Sigmoid colon (tissue), 7 donors: Measurements from ENCODE around the gene ADAM10. TPM values are rescaled to one million over a fixed set of nuclear protein-coding genes. Genes with fewer than 3 reads are reported as not detected.

ENCODE experiments used
- DNase-seq: peaks from one replicate; pipeline ENCODE4 v3.0.0-alpha.2; 2019
- H3K27ac ChIP-seq, 4 donors: fragments of 200-600 bp; sonication (generic); one replicate each; pipeline ENCODE4 v1.5.1; 2016 to 2019; ENCODE audit warnings: mild to moderate bottlenecking in 1 of 4
- H3K27me3 ChIP-seq, 3 donors: fragments of 200-600 bp; sonication (generic); one replicate each; pipeline ENCODE4 v1.5.1; 2019; ENCODE audit warnings: mild to moderate bottlenecking in 1 of 3
- H3K36me3 ChIP-seq, 4 donors: fragments of 200-600 bp; sonication (generic); one replicate each; pipeline ENCODE4 v1.5.1; 2016 to 2019
- H3K4me1 ChIP-seq, 4 donors: fragments of 200-600 bp; sonication (generic); one replicate each; pipeline ENCODE4 v1.5.1; 2017 to 2019
- H3K4me3 ChIP-seq, 4 donors: fragments of 200-600 bp; sonication (generic); one replicate each; pipeline ENCODE4 v1.5.1; 2017 to 2019; ENCODE audit warnings: mild to moderate bottlenecking in 2 of 4, moderate library complexity in 1 of 4
- H3K9me3 ChIP-seq, 4 donors: fragments of 200-600 bp in 3 of 4; sonication (generic) in 3 of 4; one replicate each; pipeline versions ENCODE4 v1.5.1 to v1.6.1; 2013 to 2019
- EP300 ChIP-seq, 4 donors: sonication (generic); formaldehyde crosslinking; IDR thresholded peaks; one replicate each; pipeline ENCODE4 v1.6.1; 2017; ENCODE audit warnings: antibody characterized with exemption in 4 of 4
- POLR2A ChIP-seq, 2 donors: fragments of 450-650 bp; IDR thresholded peaks; one replicate each; pipeline ENCODE4 v1.6.1; 2016; ENCODE audit warnings: antibody characterized with exemption in 2 of 2, mild to moderate bottlenecking in 2 of 2, moderate library complexity in 2 of 2
- POLR2AphosphoS5 ChIP-seq, 4 donors: sonication (generic); formaldehyde crosslinking; IDR thresholded peaks; one replicate each; pipeline ENCODE4 v1.6.1; 2017; ENCODE audit warnings: antibody characterized with exemption in 4 of 4
- WGBS, 2 donors: extraction: QIAGEN DNeasy Blood & Tissue Kit; methylation state at CpG; one replicate each; pipeline ENCODE4 v1.1.7; 2013; 5-methylcytosine and 5-hydroxymethylcytosine counted together
- intact Hi-C: fragments of 100-400 bp; cut with DNase I; formaldehyde crosslinking; loops from one replicate; pipeline ENCODE4 v1.15.1; 2023
- polyA plus RNA-seq, 3 donors: library from polyadenylated mRNA; stranded (reverse); fragments of 200-250 nt; gene quantifications; one replicate each; pipeline ENCODE4 v1.2.3, GENCODE V29; 2013
- total RNA-seq, 4 donors: library from RNA; depleted of rRNA; stranded (reverse); fragments of >200 nt; gene quantifications; one replicate each; pipeline ENCODE4 v1.1.0, GENCODE V29; 2016
- TF ChIP-seq, protein P1 (sequence below), 4 experiments: fragments of 450-650 bp in 3 of 4; fragments of 200-600 bp in 1 of 4; IDR thresholded peaks; one replicate each; pipeline ENCODE4 v1.5.1; 2016 to 2019; ENCODE audit warnings: antibody characterized with exemption in 4 of 4, mild to moderate bottlenecking in 3 of 4, moderate library complexity in 2 of 4
- donor health status: healthy with polysubstance abuse.
- donor health status: Bipolar disorder and iron deficiency.
- donor health status: healthy.

The ADAM10 gene
- total and polyA plus RNA-seq, 7 donors: 6.6 to 70.9 (median 44.9) TPM

DNA sequence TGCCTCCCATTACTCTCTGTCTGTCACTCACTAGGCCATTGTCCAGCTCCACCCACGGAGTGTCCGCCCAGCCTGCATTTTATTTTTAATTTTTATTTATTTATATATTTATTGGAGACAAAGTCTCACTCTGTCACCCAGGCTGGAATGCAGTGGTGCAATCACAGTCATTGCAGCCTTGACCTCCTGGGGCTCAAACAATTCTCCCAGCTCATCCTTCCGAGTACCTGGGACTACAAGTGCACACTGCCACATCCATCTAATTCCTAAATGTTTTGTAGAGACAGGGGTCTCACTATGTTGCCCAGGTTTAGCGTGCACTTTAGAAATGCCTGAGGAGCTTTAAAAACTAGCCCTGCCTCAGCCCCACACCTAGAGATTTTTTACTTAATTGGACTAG lies 176.2 kb downstream of the ADAM10 start:
- H3K4me1 ChIP-seq: no peaks in the 10 kb centered on the region
- no peaks in the 10 kb centered on the region for H3K36me3 ChIP-seq
- TF ChIP-seq POLR2AphosphoS5 (IDR thresholded peaks at IDR 0.05): no peak
- TF ChIP-seq, protein P1, sequence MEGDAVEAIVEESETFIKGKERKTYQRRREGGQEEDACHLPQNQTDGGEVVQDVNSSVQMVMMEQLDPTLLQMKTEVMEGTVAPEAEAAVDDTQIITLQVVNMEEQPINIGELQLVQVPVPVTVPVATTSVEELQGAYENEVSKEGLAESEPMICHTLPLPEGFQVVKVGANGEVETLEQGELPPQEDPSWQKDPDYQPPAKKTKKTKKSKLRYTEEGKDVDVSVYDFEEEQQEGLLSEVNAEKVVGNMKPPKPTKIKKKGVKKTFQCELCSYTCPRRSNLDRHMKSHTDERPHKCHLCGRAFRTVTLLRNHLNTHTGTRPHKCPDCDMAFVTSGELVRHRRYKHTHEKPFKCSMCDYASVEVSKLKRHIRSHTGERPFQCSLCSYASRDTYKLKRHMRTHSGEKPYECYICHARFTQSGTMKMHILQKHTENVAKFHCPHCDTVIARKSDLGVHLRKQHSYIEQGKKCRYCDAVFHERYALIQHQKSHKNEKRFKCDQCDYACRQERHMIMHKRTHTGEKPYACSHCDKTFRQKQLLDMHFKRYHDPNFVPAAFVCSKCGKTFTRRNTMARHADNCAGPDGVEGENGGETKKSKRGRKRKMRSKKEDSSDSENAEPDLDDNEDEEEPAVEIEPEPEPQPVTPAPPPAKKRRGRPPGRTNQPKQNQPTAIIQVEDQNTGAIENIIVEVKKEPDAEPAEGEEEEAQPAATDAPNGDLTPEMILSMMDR (IDR thresholded peaks at IDR 0.05): no peak
- no peak for TF ChIP-seq POLR2A (IDR thresholded peaks at IDR 0.05)
- no peak for TF ChIP-seq EP300 (IDR thresholded peaks at IDR 0.05)
- intact Hi-C loops: no loop called here
- H3K27ac ChIP-seq: no peak overlapping the region
- WGBS, 2 donors: 62 to 88% methylated on average over 4 of the region's 4 CpGs
- no peak for DNase-seq
- no peak overlapping the region for H3K4me3 ChIP-seq
- no peaks in the 10 kb centered on the region for H3K9me3 ChIP-seq
- no peaks in the 10 kb centered on the region for H3K27me3 ChIP-seq

DNA sequence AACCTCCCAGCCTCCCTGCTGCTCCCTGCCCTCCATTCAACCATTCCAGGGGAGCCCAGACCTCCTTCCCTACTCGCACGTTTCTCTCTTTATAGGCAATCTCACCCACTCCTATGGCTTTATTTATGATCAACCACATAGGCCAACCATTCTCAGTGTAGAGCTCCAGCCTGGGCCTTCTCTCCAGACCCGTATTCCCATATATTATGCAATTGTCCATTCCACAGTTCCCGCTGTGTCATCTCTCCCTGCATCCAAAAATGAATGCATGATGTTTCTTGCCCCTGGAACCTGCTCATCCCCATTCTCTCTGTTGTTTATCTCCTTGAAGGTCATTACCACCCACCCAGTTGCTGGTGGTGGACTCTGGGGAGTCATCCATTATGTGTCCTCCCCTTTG lies 177.0 kb downstream of the ADAM10 start:
- no peak overlapping the region for H3K27ac ChIP-seq
- no peaks in the 10 kb centered on the region for H3K9me3 ChIP-seq
- no peaks in the 10 kb centered on the region for H3K36me3 ChIP-seq
- H3K27me3 ChIP-seq: no peaks in the 10 kb centered on the region
- TF ChIP-seq POLR2A (IDR thresholded peaks at IDR 0.05): no peak
- TF ChIP-seq, protein P1 (IDR thresholded peaks at IDR 0.05): no peak
- TF ChIP-seq EP300 (IDR thresholded peaks at IDR 0.05): no peak
- TF ChIP-seq POLR2AphosphoS5 (IDR thresholded peaks at IDR 0.05): no peak
- DNase-seq: no peak
- intact Hi-C loops: no loop called here
- WGBS, 2 donors: 84 to 97% methylated on average over 4 of the region's 4 CpGs
- no peak overlapping the region for H3K4me3 ChIP-seq
- no peaks in the 10 kb centered on the region for H3K4me1 ChIP-seq

DNA sequence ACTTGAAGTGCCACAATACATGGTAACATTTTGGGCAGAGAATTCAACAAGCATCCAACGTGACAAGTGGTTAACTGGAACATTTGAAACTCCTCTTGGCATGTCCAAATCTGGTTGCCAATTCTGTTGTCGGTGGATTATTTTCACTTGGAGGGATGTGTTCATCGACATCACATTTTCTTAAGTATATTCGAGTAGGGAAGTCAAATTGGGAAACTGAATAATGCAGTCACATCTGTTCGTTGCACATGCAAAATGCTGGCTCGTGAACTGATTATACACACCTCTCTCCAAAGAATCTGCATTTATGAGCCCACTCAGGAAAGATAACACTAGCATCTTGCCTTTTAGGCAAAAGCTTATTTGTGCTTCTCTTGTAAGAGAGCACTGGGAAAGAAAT lies 178.0 kb downstream of the ADAM10 start:
- H3K4me1 ChIP-seq: no peaks in the 10 kb centered on the region
- no peak for DNase-seq
- H3K9me3 ChIP-seq: no peaks in the 10 kb centered on the region
- intact Hi-C loops: no loop called here
- H3K27ac ChIP-seq: no peak overlapping the region
- H3K36me3 ChIP-seq: no peaks in the 10 kb centered on the region
- no peaks in the 10 kb centered on the region for H3K27me3 ChIP-seq
- 80 to 88% methylated on average over 6 of the region's 6 CpGs for WGBS, 2 donors
- TF ChIP-seq POLR2A (IDR thresholded peaks at IDR 0.05) (no peak), EP300 (IDR thresholded peaks at IDR 0.05) (no peak), POLR2AphosphoS5 (IDR thresholded peaks at IDR 0.05) (no peak)
- TF ChIP-seq, protein P1 (IDR thresholded peaks at IDR 0.05): no peak
- no peak overlapping the region for H3K4me3 ChIP-seq

DNA sequence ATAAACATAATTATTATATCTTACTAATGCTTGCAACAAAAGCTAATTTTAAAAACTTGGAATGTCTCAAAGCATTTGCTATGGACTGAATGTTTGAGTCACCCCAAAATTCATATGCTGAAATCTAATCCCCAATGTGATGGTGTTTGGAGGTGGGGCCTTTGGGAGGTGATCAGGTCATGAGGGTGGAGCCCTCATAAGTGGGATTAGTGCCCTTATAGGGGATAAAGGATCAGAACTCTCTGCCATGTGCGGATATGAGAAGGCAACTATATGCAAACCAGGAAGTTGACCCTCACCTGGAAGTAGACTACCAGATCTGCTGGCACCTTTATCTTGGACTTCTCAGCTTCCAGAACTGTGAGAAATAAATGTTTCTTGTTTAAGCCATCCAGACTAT lies 180.1 kb downstream of the ADAM10 start:
- Histone ChIP-seq H3K9me3 (no peaks in the 10 kb centered on the region), H3K27ac (no peak overlapping the region), H3K27me3 (no peaks in the 10 kb centered on the region), H3K4me1 (no peaks in the 10 kb centered on the region), H3K36me3 (no peaks in the 10 kb centered on the region), H3K4me3 (no peak overlapping the region)
- no peak for DNase-seq
- intact Hi-C loops: no loop called here
- WGBS, 2 donors: 93 to 96% methylated on average over 1 of the region's 1 CpG
- TF ChIP-seq POLR2AphosphoS5 (IDR thresholded peaks at IDR 0.05) (no peak), POLR2A (IDR thresholded peaks at IDR 0.05) (no peak), EP300 (IDR thresholded peaks at IDR 0.05) (no peak)
- TF ChIP-seq, protein P1 (IDR thresholded peaks at IDR 0.05): no peak

DNA sequence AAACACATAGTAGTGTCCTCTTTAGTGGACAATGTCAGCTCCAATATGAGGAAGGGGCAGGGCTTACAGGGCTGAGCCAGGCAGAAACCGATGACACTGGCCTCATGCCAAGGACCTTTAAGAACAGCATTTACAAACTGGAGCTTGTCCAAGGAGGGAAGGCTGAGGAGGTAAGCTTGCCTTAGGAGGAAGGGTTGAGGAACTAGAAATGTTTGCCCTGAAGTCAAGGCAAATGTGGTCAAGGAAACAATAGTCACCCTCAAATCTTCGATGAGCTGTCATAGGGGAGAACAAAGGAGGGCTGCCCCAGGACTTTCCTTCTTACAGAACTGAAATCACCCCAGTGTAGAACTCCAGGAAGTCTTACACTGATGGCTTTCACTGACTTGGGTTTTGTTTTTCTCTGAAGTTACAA lies 181.3 kb downstream of the ADAM10 start:
- H3K27ac ChIP-seq: no peak overlapping the region
- no peaks in the 10 kb centered on the region for H3K27me3 ChIP-seq
- no peaks in the 10 kb centered on the region for H3K4me1 ChIP-seq
- DNase-seq: no peak
- TF ChIP-seq POLR2A (IDR thresholded peaks at IDR 0.05): no peak
- TF ChIP-seq, protein P1 (IDR thresholded peaks at IDR 0.05): no peak
- no peak for TF ChIP-seq POLR2AphosphoS5 (IDR thresholded peaks at IDR 0.05)
- TF ChIP-seq EP300 (IDR thresholded peaks at IDR 0.05): no peak
- 5 to 23% methylated on average over 2 of the region's 2 CpGs for WGBS, 2 donors
- H3K9me3 ChIP-seq: no peaks in the 10 kb centered on the region
- H3K4me3 ChIP-seq: no peak overlapping the region
- H3K36me3 ChIP-seq: no peaks in the 10 kb centered on the region
- intact Hi-C loops: no loop called here
